CD4-positive, alpha-beta T cell (primary cell): ENCODE measurements around the gene GLOD4. TPM values are rescaled to one million over a fixed set of nuclear protein-coding genes. Genes with fewer than 3 reads are reported as not detected.

ENCODE experiments used
- ATAC-seq: fragments of 200-7000 bp; cut with Tn5 transposase; one replicate; pipeline ENCODE4 v1.10.0; 2022; ENCODE audit warnings: mild to moderate bottlenecking; ENCODE audit not compliant: poor library complexity
- CTCF ChIA-PET: fragments of 350-600 bp; sonication (Branson Sonifier 250); formaldehyde crosslinking; loops from one replicate; lab custom pipeline; 2021; ENCODE audit warnings: antibody characterized with exemption, inconsistent platforms; lab: Charles Lee
- POLR2A ChIA-PET: fragments of 350-600 bp; sonication (Branson Sonifier 250); formaldehyde crosslinking; loops from one replicate; lab custom pipeline; 2021; ENCODE audit warnings: antibody characterized with exemption, inconsistent platforms; lab: Charles Lee
- DNase-seq, 14 experiments: peaks; one replicate each; pipeline ENCODE4 v3.0.0-alpha.2; 2013 to 2020; ENCODE audit warnings: mixed read lengths in 2 of 14
- H3K27ac ChIP-seq, 2 donors: one replicate each; pipeline versions ENCODE4 v1.5.1 to v1.7.0; 2013; ENCODE audit warnings: low read length in 2 of 2, low read depth in 1 of 2, mild to moderate bottlenecking in 1 of 2
- H3K27me3 ChIP-seq, 2 experiments: 1 replicate in 1 of 2; 2 replicates in 1 of 2; pipeline versions ENCODE4 v1.6.1 to v1.7.0; 2013; ENCODE audit warnings: low read length in 2 of 2, control low read depth in 1 of 2, mild to moderate bottlenecking in 1 of 2, moderate library complexity in 1 of 2; ENCODE audit not compliant: insufficient read depth in 2 of 2, control insufficient read depth in 1 of 2
- H3K36me3 ChIP-seq: one replicate; pipeline ENCODE4 v1.6.1; 2013; ENCODE audit warnings: low read length, control low read depth; ENCODE audit not compliant: insufficient read depth
- H3K4me1 ChIP-seq: one replicate; pipeline ENCODE4 v1.6.1; 2013; ENCODE audit warnings: low read length, control low read depth; ENCODE audit not compliant: insufficient read depth
- H3K4me3 ChIP-seq: one replicate; pipeline ENCODE4 v1.5.1; 2013; ENCODE audit warnings: mild to moderate bottlenecking, low read length, moderate library complexity
- H3K9me3 ChIP-seq, 2 experiments: 1 replicate in 1 of 2; 2 replicates in 1 of 2; pipeline versions ENCODE4 v1.6.1 to v1.7.0; 2013; ENCODE audit warnings: low read length in 2 of 2, mild to moderate bottlenecking in 2 of 2, control low read depth in 1 of 2, moderate library complexity in 1 of 2; ENCODE audit not compliant: control insufficient read depth in 1 of 2, insufficient read depth in 1 of 2
- H3K27ac Mint-ChIP-seq: one replicate; pipeline ENCODE4 v1.8.0; 2020; ENCODE audit warnings: mixed read lengths
- H3K27me3 Mint-ChIP-seq: one replicate; pipeline ENCODE4 v1.8.0; 2021; ENCODE audit warnings: mixed read lengths
- H3K36me3 Mint-ChIP-seq: one replicate; pipeline ENCODE4 v1.8.0; 2021; ENCODE audit warnings: low read depth, mixed read lengths
- H3K4me1 Mint-ChIP-seq: one replicate; pipeline ENCODE4 v1.8.0; 2021; ENCODE audit warnings: low read depth, mixed read lengths
- H3K4me3 Mint-ChIP-seq: one replicate; pipeline ENCODE4 v1.8.0; 2020; ENCODE audit warnings: mild to moderate bottlenecking, mixed read lengths
- H3K9me3 Mint-ChIP-seq: one replicate; pipeline ENCODE4 v1.8.0; 2020; ENCODE audit warnings: mixed read lengths
- intact Hi-C, 2 experiments: fragments of 100-400 bp; cut with DNase I in 1 of 2; cut with micrococcal nuclease in 1 of 2; formaldehyde crosslinking; loops; one replicate each; pipeline versions ENCODE4 v1.15.1 to v1.9.0; 2023 to 2025; cut with DNase I, micrococcal nuclease
- total RNA-seq, 174 experiments: library from RNA in 2 of 174; stranded (reverse) in 2 of 174; gene quantifications; one replicate each; pipeline ENCODE4 v1.2.3 and lab custom pipeline; 2021 to 2026
- TF ChIP-seq, protein P1 (sequence below): fragments of 200-600 bp; IDR thresholded peaks from one replicate; pipeline ENCODE4 v1.8.0; 2022; ENCODE audit warnings: antibody characterized with exemption, mild to moderate bottlenecking

The GLOD4 gene
- total RNA-seq, 2 experiments from 2014 or later, result 88.0 to 89.3 TPM

DNA sequence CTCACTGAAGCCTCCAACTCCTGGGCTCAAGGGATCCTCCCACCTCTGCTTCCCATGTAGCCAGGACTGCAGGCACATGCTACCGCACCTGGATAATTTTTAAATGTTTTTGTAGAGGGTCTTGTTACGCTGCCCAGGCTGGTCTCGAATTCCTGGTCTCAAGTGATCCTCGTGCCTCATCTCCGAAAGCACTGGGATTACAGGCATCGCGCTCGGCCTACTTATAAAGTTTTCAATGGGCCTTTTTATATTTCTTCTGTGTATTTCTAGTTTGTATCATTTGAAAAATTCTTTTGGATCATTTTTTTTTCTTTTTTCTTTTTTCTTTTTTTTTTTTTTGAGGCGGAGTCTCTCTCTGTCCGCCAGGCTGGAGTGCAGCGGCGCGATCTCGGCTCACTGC is 57.0 kb downstream of the GLOD4 start:
- H3K4me1 ChIP-seq, result no peaks in the 10 kb centered on the region
- H3K27me3 ChIP-seq, result no peaks in the 10 kb centered on the region
- ATAC-seq, result no peak
- H3K27ac ChIP-seq, result no peak overlapping the region
- TF ChIP-seq, protein P1, sequence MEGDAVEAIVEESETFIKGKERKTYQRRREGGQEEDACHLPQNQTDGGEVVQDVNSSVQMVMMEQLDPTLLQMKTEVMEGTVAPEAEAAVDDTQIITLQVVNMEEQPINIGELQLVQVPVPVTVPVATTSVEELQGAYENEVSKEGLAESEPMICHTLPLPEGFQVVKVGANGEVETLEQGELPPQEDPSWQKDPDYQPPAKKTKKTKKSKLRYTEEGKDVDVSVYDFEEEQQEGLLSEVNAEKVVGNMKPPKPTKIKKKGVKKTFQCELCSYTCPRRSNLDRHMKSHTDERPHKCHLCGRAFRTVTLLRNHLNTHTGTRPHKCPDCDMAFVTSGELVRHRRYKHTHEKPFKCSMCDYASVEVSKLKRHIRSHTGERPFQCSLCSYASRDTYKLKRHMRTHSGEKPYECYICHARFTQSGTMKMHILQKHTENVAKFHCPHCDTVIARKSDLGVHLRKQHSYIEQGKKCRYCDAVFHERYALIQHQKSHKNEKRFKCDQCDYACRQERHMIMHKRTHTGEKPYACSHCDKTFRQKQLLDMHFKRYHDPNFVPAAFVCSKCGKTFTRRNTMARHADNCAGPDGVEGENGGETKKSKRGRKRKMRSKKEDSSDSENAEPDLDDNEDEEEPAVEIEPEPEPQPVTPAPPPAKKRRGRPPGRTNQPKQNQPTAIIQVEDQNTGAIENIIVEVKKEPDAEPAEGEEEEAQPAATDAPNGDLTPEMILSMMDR, result no peak
- ChIA-PET CTCF (no interaction called here), POLR2A (no interaction called here)
- no peak overlapping the region for H3K27ac Mint-ChIP-seq
- intact Hi-C loops, result no loop called here
- H3K4me3 ChIP-seq, result no peak overlapping the region
- H3K9me3 ChIP-seq, result no peaks in the 10 kb centered on the region
- H3K4me1 Mint-ChIP-seq, result no peaks in the 10 kb centered on the region
- no peaks in the 10 kb centered on the region for H3K36me3 ChIP-seq
- no peaks in the 10 kb centered on the region for H3K36me3 Mint-ChIP-seq
- H3K9me3 Mint-ChIP-seq, result no peaks in the 10 kb centered on the region
- no peak overlapping the region for H3K4me3 Mint-ChIP-seq
- no peak for DNase-seq
- peaks cover 19% of the 10 kb centered on the region for H3K27me3 Mint-ChIP-seq

DNA sequence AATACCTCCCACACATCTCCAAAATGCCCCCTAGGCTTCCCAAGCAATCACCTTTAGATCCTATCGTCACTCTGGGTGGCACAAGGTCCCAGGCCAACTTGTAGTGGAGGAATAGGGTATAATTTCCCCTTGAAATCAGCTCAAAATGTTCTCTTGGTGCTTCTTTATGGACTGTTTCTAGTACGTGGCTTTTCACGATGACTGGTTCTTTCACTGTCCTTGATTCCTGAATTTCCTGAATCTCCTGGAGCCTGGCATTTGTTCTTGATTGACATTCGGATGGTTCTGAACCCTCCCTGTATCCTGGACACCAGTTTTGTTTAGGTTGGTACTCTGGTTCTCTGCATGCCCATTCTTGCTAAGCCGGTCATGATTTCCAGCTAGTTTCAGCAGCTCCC is 60.5 kb downstream of the GLOD4 start:
- H3K4me3 Mint-ChIP-seq, result no peak overlapping the region
- intact Hi-C loops, result no loop called here
- ChIA-PET CTCF (no interaction called here), POLR2A (no interaction called here)
- no peak overlapping the region for H3K27ac Mint-ChIP-seq
- no peaks in the 10 kb centered on the region for H3K36me3 ChIP-seq
- H3K4me3 ChIP-seq, result no peak overlapping the region
- H3K27me3 Mint-ChIP-seq, result no peaks in the 10 kb centered on the region
- H3K27me3 ChIP-seq, result no peaks in the 10 kb centered on the region
- H3K9me3 Mint-ChIP-seq, result no peaks in the 10 kb centered on the region
- TF ChIP-seq, protein P1, result no peak
- no peaks in the 10 kb centered on the region for H3K36me3 Mint-ChIP-seq
- no peaks in the 10 kb centered on the region for H3K9me3 ChIP-seq
- DNase-seq (no peak), ATAC-seq (no peak)
- H3K4me1 ChIP-seq, result no peaks in the 10 kb centered on the region
- no peak overlapping the region for H3K27ac ChIP-seq
- no peaks in the 10 kb centered on the region for H3K4me1 Mint-ChIP-seq

DNA sequence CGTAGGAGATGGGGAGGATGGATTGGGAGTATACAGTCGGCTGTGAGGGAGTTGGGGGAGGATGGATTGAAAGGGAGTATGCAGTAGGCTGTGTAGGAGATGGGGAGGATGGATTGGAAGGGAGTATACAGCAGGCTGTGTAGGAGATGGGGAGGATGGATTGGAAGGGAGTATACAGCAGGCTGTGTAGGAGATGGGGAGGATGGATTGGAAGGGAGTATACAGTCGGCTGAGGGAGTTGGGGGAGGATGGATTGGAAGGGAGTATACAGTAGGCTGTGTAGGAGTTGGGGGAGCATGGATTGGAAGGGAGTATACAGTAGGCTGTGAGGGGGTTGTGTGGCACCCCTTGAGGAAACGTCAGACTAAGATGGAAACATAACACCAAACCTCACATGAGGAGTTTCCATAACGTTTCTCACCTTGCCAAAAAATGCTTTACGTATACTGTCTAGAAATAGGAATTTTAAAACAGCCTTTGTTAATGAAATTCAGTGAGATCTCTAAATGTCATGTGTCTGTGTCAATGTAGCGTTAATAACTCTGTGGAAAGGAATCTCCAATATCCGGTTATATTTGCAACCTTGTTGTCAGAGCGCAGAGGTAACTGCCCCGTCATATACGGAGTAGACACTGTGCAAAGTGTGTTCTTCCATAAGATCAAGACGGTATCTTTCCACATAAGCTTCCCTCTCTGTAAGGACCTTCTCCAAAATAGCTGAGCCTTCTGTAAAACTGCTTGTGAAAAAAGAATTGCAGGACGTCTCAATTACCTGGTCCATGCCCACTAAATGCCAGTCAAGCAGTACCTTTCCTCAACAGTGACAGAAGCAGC is 61.2 kb downstream of the GLOD4 start:
- ChIA-PET CTCF (no interaction called here), POLR2A (no interaction called here)
- H3K4me1 Mint-ChIP-seq, result no peaks in the 10 kb centered on the region
- Histone ChIP-seq H3K36me3 (no peaks in the 10 kb centered on the region), H3K27ac (no peak overlapping the region), H3K9me3 (no peaks in the 10 kb centered on the region), H3K27me3 (no peaks in the 10 kb centered on the region), H3K4me3 (no peak overlapping the region), H3K4me1 (no peaks in the 10 kb centered on the region)
- intact Hi-C loops, result no loop called here
- H3K36me3 Mint-ChIP-seq, result no peaks in the 10 kb centered on the region
- TF ChIP-seq, protein P1, result no peak
- H3K9me3 Mint-ChIP-seq, result no peaks in the 10 kb centered on the region
- DNase-seq (no peak), ATAC-seq (no peak)
- no peak overlapping the region for H3K27ac Mint-ChIP-seq
- H3K4me3 Mint-ChIP-seq, result no peak overlapping the region
- no peaks in the 10 kb centered on the region for H3K27me3 Mint-ChIP-seq
